ENCODE results near the gene TCF7L2. TPM values are rescaled to one million over a fixed set of nuclear protein-coding genes. Genes with fewer than 3 reads are reported as not detected.
A peak's percentile ranks its signal among the peaks of the same experiment; 100 is the strongest.

The TCF7L2 gene
- 31.3 TPM for polyA plus RNA-seq (2012; ENCODE audit: insufficient read length, low read depth)

- TF ChIP-seq POLR2AphosphoS5 (IDR thresholded peaks at IDR 0.05; ENCODE audit: low read depth, low read length) (peak; percentile 66; the same call in 1 of the 2 replicates), TAF1 (IDR thresholded peaks at IDR 0.05; ENCODE audit: borderline replicate concordance, insufficient read depth, low read length) (peak; percentile 52; the same call in 1 of the 2 replicates), REST (IDR thresholded peaks at IDR 0.05; ENCODE audit: insufficient read depth in 1 of 2, low read depth in 2 of 2, low read length in 2 of 2) (no peak), FOXP2 (optimal IDR thresholded peaks at IDR 0.05; ENCODE audit: borderline replicate concordance, extremely low read depth, extremely low read length, insufficient read depth) (peak; percentile 89), SIN3A (IDR thresholded peaks at IDR 0.05; ENCODE audit: borderline replicate concordance, insufficient read depth, low read length) (0 out of 2 replicates have a peak, but pooled peaks have one; percentile 21)
These were observed at the start of gene TCF7L2 for GRCh38 chr10:112949875-112950507. Gene TCF7L2 (plus strand): TSS chr10:112950247. CDS start chr10:112950757, 510 bp downstream.

GRCh38 chr10:112902730-112903129, 47.3 kb upstream of the TCF7L2 start:
- TF ChIP-seq POLR2AphosphoS5 (IDR thresholded peaks at IDR 0.05; ENCODE audit: low read depth, low read length) (no peak), SIN3A (IDR thresholded peaks at IDR 0.05; ENCODE audit: borderline replicate concordance, insufficient read depth, low read length) (no peak), FOXP2 (optimal IDR thresholded peaks at IDR 0.05; ENCODE audit: borderline replicate concordance, extremely low read depth, extremely low read length, insufficient read depth) (no peak), TAF1 (IDR thresholded peaks at IDR 0.05; ENCODE audit: borderline replicate concordance, insufficient read depth, low read length) (no peak), REST (IDR thresholded peaks at IDR 0.05; ENCODE audit: insufficient read depth in 1 of 2, low read depth in 2 of 2, low read length in 2 of 2) (no peak)

- TF ChIP-seq TAF1 (IDR thresholded peaks at IDR 0.05; ENCODE audit: borderline replicate concordance, insufficient read depth, low read length) (no peak), POLR2AphosphoS5 (IDR thresholded peaks at IDR 0.05; ENCODE audit: low read depth, low read length) (no peak), FOXP2 (optimal IDR thresholded peaks at IDR 0.05; ENCODE audit: borderline replicate concordance, extremely low read depth, extremely low read length, insufficient read depth) (no peak), SIN3A (IDR thresholded peaks at IDR 0.05; ENCODE audit: borderline replicate concordance, insufficient read depth, low read length) (no peak)
These were observed 46.0 kb upstream of the TCF7L2 start for GRCh38 chr10:112904000-112904399.

- no peak for TF ChIP-seq TAF1 (IDR thresholded peaks at IDR 0.05; ENCODE audit: borderline replicate concordance, insufficient read depth, low read length)
- no peak for TF ChIP-seq FOXP2 (optimal IDR thresholded peaks at IDR 0.05; ENCODE audit: borderline replicate concordance, extremely low read depth, extremely low read length, insufficient read depth)
These were observed 43.1 kb upstream of the TCF7L2 start for GRCh38 chr10:112906945-112907344.

- TF ChIP-seq POLR2AphosphoS5 (IDR thresholded peaks at IDR 0.05; ENCODE audit: low read depth, low read length) (no peak), SIN3A (IDR thresholded peaks at IDR 0.05; ENCODE audit: borderline replicate concordance, insufficient read depth, low read length) (no peak), REST (IDR thresholded peaks at IDR 0.05; ENCODE audit: insufficient read depth in 1 of 2, low read depth in 2 of 2, low read length in 2 of 2) (no peak), TAF1 (IDR thresholded peaks at IDR 0.05; ENCODE audit: borderline replicate concordance, insufficient read depth, low read length) (no peak), FOXP2 (optimal IDR thresholded peaks at IDR 0.05; ENCODE audit: borderline replicate concordance, extremely low read depth, extremely low read length, insufficient read depth) (no peak)
These were observed 42.2 kb upstream of the TCF7L2 start for GRCh38 chr10:112907893-112908292.

- TF ChIP-seq REST (IDR thresholded peaks at IDR 0.05; ENCODE audit: insufficient read depth in 1 of 2, low read depth in 2 of 2, low read length in 2 of 2), result no peak
- no peak for TF ChIP-seq FOXP2 (optimal IDR thresholded peaks at IDR 0.05; ENCODE audit: borderline replicate concordance, extremely low read depth, extremely low read length, insufficient read depth)
- TF ChIP-seq POLR2AphosphoS5 (IDR thresholded peaks at IDR 0.05; ENCODE audit: low read depth, low read length), result no peak
- TF ChIP-seq TAF1 (IDR thresholded peaks at IDR 0.05; ENCODE audit: borderline replicate concordance, insufficient read depth, low read length), result no peak
- TF ChIP-seq SIN3A (IDR thresholded peaks at IDR 0.05; ENCODE audit: borderline replicate concordance, insufficient read depth, low read length), result no peak
These were observed 38.8 kb upstream of the TCF7L2 start for GRCh38 chr10:112911206-112911605.

Data from PFSK-1 (cell line).